NCI-H2196 (cell line): ENCODE measurements around the gene RTL1.

Experiments used
- DNase-seq: peaks from one replicate; lab custom pipeline; 2025; ENCODE audit not compliant: unreplicated experiment; lab: John Stamatoyannopoulos, UW

The RTL1 gene

GRCh38 chr14:100898935-100899883 is 4.3 kb downstream of the RTL1 start:
- no peak for DNase-seq

DNA sequence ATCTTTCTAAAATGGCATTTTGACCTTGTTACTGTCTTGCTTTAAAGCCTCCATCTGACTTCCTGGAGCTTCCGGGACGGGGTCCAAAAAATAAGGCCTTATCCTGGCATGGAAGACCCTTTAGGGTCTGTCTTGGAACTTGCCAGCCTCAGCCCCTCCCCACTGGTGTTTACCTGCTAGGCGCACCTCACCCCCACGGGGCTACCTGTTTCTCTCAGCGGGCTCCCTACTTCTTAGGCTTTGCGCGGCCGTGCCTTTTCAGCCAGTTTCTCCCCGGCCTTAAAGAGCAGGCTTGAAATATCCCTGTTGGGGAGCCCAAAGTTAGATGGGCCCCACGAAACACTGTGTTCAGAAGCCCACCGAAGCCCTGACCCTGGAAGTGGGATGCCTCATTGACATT is 5.1 kb downstream of the RTL1 start:
- DNase-seq, result no peak

DNA sequence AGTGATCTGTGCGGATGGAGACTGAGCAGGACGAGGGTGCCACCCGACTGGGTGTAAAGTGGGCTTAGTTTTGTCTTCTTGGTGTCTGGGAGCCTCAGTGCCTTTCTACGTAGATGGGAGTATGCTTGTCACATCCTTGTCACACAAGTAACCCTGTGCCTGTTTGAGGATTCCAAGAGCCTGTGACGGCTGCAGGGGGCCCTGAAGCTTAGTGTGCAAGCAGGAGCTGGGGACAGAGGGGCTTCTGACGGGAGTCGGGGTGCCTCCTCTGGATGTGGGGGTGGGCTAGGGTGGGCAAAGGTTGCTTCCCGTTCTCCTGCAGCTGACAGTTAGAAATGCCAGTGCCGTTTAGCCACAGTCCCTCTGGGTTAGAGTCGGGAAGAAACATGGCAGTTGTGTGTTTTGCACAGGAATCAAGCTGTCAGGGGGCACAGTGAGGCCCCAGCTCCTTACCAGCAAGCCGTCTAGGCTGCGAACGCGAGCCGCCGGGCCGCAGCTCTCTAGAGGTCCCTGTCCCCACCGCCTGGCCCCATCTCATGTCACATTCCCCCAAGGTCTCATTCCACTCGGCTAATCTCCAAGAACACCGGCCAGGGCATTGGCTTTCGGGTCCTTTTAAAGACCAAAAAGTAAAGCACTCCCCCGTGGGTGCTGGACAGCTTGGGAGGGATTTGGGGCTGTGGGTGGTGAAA is 7.0 kb downstream of the RTL1 start:
- no peak for DNase-seq

- DNase-seq, result no peak
These were observed 8.1 kb downstream of the RTL1 start for GRCh38 chr14:100895411-100895810.

GRCh38 chr14:100894416-100894815 is 9.1 kb downstream of the RTL1 start:
- DNase-seq, result no peak

- DNase-seq, result no peak
These were observed 9.8 kb downstream of the RTL1 start for GRCh38 chr14:100893760-100894159.

DNA sequence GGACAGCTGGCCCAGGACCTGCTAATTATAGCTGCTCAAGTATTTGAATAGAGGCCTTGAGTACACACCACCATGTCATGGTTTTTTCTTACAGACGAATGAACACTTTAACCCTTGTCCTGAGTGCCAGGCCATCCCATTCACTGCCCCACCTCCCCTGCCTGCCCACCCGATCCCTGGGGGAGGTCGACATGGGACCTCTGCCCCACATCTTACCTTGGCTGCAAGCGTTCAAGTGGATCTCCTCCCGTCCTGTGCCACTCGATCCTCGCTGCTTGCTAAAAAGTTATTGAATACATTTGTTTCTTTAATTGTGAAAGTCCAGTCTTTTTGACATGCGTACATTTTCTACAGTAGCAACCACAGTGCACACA is 10.3 kb downstream of the RTL1 start:
- no peak for DNase-seq

- no peak for DNase-seq
These were observed 10.9 kb downstream of the RTL1 start for GRCh38 chr14:100892496-100893227.

DNA sequence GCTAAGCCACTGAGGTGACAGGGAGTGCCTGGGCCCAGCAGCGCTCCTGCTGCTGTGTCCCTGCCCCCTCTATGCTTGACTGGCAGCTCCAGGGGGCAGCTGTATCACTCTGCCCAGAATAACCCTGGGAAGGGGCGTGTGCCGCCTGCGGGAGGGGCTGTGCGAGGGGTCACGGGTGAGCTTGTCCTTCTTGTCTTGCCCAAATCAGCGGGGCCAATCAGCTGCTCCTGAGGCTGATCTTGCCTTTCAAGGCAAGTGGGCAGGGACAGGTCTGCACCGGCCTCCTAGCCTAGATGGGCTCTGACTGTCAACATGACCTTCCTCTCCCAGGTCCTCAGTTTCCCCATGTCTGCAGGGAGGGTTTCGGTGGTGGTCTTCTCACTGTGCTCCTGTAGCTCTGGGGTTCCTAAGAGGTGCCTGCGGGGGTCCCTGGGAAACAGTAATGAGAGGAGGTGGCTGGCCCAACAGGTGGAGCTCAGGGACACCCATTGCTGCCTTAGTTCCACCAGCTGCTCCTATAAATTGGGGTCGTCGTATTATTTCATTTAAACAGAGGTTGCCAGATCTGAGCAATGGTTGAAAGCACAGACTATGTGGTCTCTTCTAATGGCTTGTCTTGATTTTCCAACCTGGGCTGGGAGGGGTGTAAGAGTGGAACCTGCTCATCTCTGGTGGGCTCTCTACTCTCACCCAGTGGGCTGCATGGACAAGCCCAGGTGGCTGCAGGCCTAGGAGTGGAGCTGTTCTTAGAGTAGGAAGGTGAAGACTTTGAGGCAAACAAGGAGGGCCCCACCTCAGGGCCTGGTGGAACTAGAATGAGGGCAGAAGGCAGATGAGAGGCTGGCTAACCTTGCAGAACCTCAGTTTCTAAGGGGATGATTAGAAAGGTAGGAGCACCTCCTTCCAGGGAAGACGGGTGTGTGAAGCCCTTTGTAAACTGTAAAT is 11.7 kb downstream of the RTL1 start:
- no peak for DNase-seq

- no peak for DNase-seq
These were observed 12.5 kb downstream of the RTL1 start for GRCh38 chr14:100891051-100891450.

DNA sequence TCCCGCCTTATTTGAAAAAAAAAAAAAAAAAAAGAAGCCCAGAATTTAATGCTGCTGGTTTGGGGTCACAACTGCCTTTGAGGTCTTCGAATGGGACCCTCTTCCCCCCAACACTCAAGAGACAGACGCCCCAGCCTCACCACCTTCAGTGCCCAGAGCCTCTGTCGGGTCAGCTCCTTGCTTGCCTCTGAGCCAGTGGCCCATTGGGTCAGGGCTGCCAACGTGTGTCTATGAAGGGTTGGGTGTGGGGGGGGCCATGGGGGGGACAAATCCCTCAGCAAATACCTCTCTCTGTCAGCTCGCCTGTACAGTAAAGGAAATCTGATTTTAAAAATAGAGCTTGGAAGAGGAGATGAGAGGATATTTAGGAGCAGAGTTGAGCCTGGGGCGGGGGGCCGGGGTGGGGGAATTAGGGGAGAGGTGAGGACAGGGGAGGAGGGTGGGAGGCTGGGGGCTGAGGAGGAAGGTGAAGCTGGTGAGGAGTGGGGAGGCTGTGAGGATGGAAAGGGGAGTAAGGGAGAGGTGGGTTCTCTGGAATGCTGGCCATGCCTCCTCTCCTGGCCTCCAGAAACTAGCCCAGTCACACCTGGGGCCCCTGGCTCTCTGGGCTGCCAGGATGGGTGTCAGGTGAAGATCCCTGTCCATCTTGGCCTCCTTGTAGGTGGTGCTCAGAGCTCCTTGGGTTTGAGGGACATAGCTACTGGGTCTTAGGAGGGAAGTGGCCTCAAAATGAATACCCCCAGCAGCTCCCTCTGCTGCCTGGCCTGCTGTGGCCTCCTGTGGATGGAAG is 13.3 kb downstream of the RTL1 start:
- no peak for DNase-seq

GRCh38 chr14:100889641-100890040 is 13.9 kb downstream of the RTL1 start:
- no peak for DNase-seq

- DNase-seq, result no peak
These were observed 14.7 kb downstream of the RTL1 start for GRCh38 chr14:100888789-100889315.

DNA sequence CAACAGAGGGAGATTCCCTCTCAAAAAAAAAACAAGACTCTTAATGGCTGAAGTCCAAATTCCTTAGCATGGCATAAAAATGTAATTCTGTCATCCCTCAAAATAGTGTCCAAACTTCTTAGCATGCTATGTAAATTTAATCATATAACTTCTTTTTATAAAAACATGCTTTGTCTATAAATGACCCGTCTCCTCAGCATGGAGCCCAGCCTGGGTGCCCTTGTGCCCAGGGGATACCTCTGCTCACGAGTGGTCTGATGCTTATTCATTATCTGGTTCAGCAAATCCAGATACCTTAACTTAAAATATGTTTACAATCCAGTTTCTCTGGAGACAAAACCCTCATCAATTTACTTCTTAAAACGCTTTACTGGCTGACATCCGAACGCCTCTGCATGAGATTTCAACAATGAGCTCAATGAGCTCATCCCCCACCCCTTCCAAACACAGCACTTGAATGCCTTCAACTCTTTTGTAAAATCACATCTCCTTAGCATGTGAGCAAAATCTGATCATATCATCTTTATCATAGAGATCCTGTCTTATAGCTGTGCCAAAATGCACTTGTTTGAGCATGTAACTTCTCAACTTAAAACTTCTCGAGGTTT is 15.7 kb downstream of the RTL1 start:
- no peak for DNase-seq

- DNase-seq, result no peak
These were observed 17.9 kb downstream of the RTL1 start for GRCh38 chr14:100885617-100886016.

DNA sequence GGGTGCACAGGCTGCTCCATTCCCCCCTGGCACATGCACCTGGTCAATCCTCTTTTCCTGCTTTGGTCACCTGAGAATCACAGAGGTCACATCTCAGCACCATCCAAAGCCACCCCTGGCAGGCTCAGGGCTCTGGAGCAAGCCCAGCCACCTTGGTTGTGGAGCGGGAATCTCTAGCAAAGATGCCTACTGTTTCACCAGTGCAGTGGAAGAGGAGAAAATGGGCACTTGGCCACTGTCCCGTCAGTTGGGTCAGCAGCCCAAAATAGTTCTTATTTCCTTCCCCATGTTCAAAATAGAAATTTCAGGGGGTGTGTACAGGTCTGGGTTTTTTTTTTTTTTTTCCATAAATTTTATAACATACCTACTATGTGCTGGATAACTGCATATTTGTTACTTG is 18.3 kb downstream of the RTL1 start:
- DNase-seq, result no peak

- DNase-seq, result no peak
These were observed 19.1 kb downstream of the RTL1 start for GRCh38 chr14:100884456-100884855.

GRCh38 chr14:100883789-100884101 is 19.8 kb downstream of the RTL1 start:
- DNase-seq, result no peak
